Measurements from ENCODE around the gene RAB4B. TPM values are rescaled to one million over a fixed set of nuclear protein-coding genes. Genes with fewer than 3 reads are reported as not detected.
"Not testable (repeated sequence)": the region's sequence is repeated elsewhere in the genome, so short reads cannot be mapped to it uniquely, and the experiment has no call there.

The RAB4B gene
- total RNA-seq, 3 donors from 2014 or later: 21.6 to 28.2 (median 22.1) TPM

GRCh38 chr19:40781140-40781539 lies 3.1 kb downstream of the RAB4B start:
- TF ChIP-seq POLR2AphosphoS5 (IDR thresholded peaks at IDR 0.05) (no peak), POLR2A (IDR thresholded peaks at IDR 0.05) (no peak), CTCF (IDR thresholded peaks at IDR 0.05) (no peak)
- Histone ChIP-seq H3K27me3 (no peaks in the 10 kb centered on the region), H3K4me3 (no peak overlapping the region), H3K36me3 (no peaks in the 10 kb centered on the region), H3K9me3 (no peaks in the 10 kb centered on the region), H3K27ac (no peak overlapping the region), H3K4me1 (peaks cover 5 to 8% of the 10 kb centered on the region in 2 donors)
- intact Hi-C loops (cut with DNase I; ENCODE audit: low total_unique reads): no loop called here
- DNase-seq (ENCODE audit: low spot score in 2 of 2): no peak

- no peaks in the 10 kb centered on the region for H3K4me1 ChIP-seq
- no peaks in the 10 kb centered on the region for H3K36me3 ChIP-seq
- intact Hi-C loops (cut with DNase I; ENCODE audit: low total_unique reads): no loop called here
- no peak for DNase-seq (ENCODE audit: low spot score in 2 of 2)
- H3K27me3 ChIP-seq: no peaks in the 10 kb centered on the region
- TF ChIP-seq POLR2A (IDR thresholded peaks at IDR 0.05) (no peak), POLR2AphosphoS5 (IDR thresholded peaks at IDR 0.05) (no peak), CTCF (IDR thresholded peaks at IDR 0.05) (no peak)
- H3K27ac ChIP-seq: no peak overlapping the region
- no peaks in the 10 kb centered on the region for H3K9me3 ChIP-seq
- H3K4me3 ChIP-seq: no peak overlapping the region
These were observed 5.7 kb downstream of the RAB4B start for GRCh38 chr19:40783711-40784110.

- DNase-seq (ENCODE audit: low spot score in 2 of 2); H3K27me3 ChIP-seq; H3K36me3 ChIP-seq; intact Hi-C loops (cut with DNase I; ENCODE audit: low total_unique reads); H3K4me3 ChIP-seq; H3K27ac ChIP-seq; H3K9me3 ChIP-seq; H3K4me1 ChIP-seq: not testable (repeated sequence)
These were observed 6.1 kb downstream of the RAB4B start for GRCh38 chr19:40784146-40784545.

GRCh38 chr19:40785526-40785925 lies 7.5 kb downstream of the RAB4B start:
- Histone ChIP-seq H3K4me3 (no peak overlapping the region), H3K27me3 (no peaks in the 10 kb centered on the region), H3K27ac (no peak overlapping the region), H3K36me3 (no peaks in the 10 kb centered on the region), H3K9me3 (no peaks in the 10 kb centered on the region), H3K4me1 (no peaks in the 10 kb centered on the region)
- no peak for DNase-seq (ENCODE audit: low spot score in 2 of 2)
- no peak for TF ChIP-seq POLR2A (IDR thresholded peaks at IDR 0.05)
- TF ChIP-seq CTCF (IDR thresholded peaks at IDR 0.05): no peak
- no peak for TF ChIP-seq POLR2AphosphoS5 (IDR thresholded peaks at IDR 0.05)
- intact Hi-C loops (cut with DNase I; ENCODE audit: low total_unique reads): no loop called here

GRCh38 chr19:40786060-40787037 lies 8.3 kb downstream of the RAB4B start:
- DNase-seq (ENCODE audit: low spot score in 2 of 2): no peak
- intact Hi-C loops (cut with DNase I; ENCODE audit: low total_unique reads): no loop called here
- Histone ChIP-seq H3K27ac (no peak overlapping the region), H3K27me3 (no peaks in the 10 kb centered on the region), H3K4me1 (no peaks in the 10 kb centered on the region), H3K36me3 (no peaks in the 10 kb centered on the region), H3K9me3 (no peaks in the 10 kb centered on the region), H3K4me3 (no peak overlapping the region)
- no peak for TF ChIP-seq POLR2AphosphoS5 (IDR thresholded peaks at IDR 0.05)
- TF ChIP-seq POLR2A (IDR thresholded peaks at IDR 0.05): no peak
- no peak for TF ChIP-seq CTCF (IDR thresholded peaks at IDR 0.05)
